A549 treated with DMSO at 1 μM for 4 hours (cell line): Measurements from ENCODE around the gene PHLDB1. TPM values are rescaled to one million over a fixed set of nuclear protein-coding genes. Genes with fewer than 3 reads are reported as not detected.

Experiments used
- total RNA-seq: library from RNA; stranded (reverse); fragments of 200-300 nt; extraction: Qiagen RNA extraction; gene quantifications from 5 replicates; pipeline ENCODE4 v1.2.3, GENCODE V29; 2022; ENCODE audit warnings: low read depth

The PHLDB1 gene
- 10.4 to 13.6 TPM (median 10.6 TPM) in 5 replicates for total RNA-seq

DNA sequence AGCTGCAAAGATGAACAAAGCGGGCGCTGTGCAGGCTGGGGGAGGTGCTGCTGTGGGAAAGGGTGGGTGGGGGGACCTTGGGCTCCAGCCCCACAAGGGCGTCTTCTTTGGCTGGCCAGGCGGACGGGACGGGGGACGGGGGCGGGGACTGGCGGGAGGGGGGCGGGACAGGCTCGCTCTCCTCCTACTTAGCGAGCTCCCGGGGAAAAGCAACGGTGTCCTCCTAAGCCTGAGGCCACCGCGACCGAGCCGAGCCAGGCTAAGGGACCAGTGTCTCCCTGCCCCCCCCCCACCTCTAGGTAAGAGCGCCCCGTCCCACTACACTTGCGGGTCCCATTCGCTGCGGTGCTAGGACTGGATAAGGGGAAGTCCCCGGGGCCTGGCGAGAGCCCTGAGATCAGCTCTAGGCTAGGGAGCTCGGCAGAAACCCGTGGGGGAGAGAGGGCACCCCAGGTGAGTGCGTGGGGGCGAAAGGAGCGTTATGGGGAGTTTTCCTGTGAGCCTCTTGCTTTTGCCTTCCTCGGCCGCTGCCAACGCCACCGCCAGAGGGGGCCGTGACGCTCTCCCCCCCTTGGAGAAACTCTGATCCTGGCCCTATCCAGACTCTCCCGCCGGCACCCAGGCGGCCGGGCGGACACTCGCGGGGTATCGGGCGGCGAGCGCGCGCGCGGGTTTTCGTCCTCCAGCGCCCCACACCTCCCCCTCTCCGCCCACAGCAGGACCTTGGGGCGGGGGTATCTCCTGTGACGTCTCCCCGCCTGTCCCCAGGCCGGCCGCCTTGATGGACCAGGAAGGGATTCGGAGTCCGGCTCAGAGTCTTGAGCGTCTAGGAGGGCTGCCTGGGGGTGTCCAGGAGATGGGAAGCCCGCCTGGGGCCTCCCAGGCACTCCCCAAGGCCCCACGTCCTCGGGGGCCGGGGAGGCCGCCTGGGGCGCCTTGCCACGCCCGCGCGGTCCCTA is at the start of gene PHLDB1:
Gene PHLDB1, plus strand, starts transcription at position 215 of the 959 bp plus-strand sequence. CDS start 6,222 bp downstream, outside the sequence.

GRCh38 chr11:118572061-118572980 is 35.1 kb upstream of the PHLDB1 start, which contains the start of gene ARCN1:
Gene ARCN1, plus strand, starts transcription at chr11:118572409. Its CDS starts 139 bp downstream, at chr11:118572548.

DNA sequence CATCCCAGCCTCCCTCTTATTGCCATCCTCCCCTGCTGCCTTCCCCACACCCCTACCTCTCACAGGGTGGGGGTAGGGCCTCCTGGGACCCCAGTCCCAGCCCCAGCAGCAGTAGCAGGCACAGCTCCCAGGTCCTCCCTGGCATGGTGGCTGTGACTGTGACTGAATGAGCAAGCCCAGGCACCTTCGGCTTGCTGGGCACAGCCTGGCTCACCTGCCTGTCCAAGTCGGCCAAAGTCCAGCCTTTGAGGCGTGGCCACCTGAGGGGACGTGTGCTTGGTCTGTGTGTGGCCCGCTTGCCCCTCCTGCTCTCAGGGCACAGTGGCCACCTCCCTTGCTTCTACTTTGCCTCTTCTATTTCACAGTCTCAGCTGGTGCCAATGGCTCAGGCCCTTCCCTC is 72.1 kb downstream of the PHLDB1 start, which contains the start of gene TREH:
Gene TREH, minus strand, starts transcription at position 168 of the 400 bp plus-strand sequence. Its CDS starts 23 bp downstream, at position 145.

Other genes starting within 250 kb of the PHLDB1 start
- gene UBE4A, start 248.0 kb upstream of the PHLDB1 start, total RNA-seq, result 10.4 to 12.7 TPM (median 12.0 TPM) in 5 replicates
- gene ATP5MG, start 206.0 kb upstream of the PHLDB1 start, total RNA-seq, result 156 to 194 TPM (median 189 TPM) in 5 replicates
- 12.5 to 16.8 TPM (median 15.2 TPM) in 5 replicates for gene KMT2A, start 171.1 kb upstream of the PHLDB1 start, total RNA-seq
- not detected in 5 replicates for gene TTC36, start 80.1 kb upstream of the PHLDB1 start, total RNA-seq
- 0.20 to 0.56 TPM (median 0.45 TPM) in 5 replicates for gene TMEM25, start 76.4 kb upstream of the PHLDB1 start, total RNA-seq
- gene IFT46, start 41.7 kb upstream of the PHLDB1 start, total RNA-seq, result 15.8 to 17.2 TPM (median 16.5 TPM) in 5 replicates
- 93.8 to 106 TPM (median 99.1 TPM) in 5 replicates for gene ARCN1, start 35.2 kb upstream of the PHLDB1 start, total RNA-seq
- 0.05 TPM in 1 of 5 replicates, not detected in the others for gene TREH, start 72.0 kb downstream of the PHLDB1 start, total RNA-seq
- 24.1 to 32.8 TPM (median 31.4 TPM) in 5 replicates for gene DDX6, start 183.5 kb downstream of the PHLDB1 start, total RNA-seq